Nephron (organoid): ENCODE data around the gene SPACA9.

Experiments used
- H3K27ac Mint-ChIP-seq, 3 experiments: 2 replicates each; pipeline ENCODE4 v1.8.0; 2020; ENCODE audit warnings: mixed read lengths in 3 of 3, mild to moderate bottlenecking in 2 of 3, moderate library complexity in 1 of 3
- H3K27me3 Mint-ChIP-seq: 2 replicates; pipeline ENCODE4 v1.8.0; 2021; ENCODE audit warnings: low read depth, mild to moderate bottlenecking, moderate library complexity, mixed read lengths
- H3K36me3 Mint-ChIP-seq: 2 replicates; pipeline ENCODE4 v1.8.0; 2020; ENCODE audit warnings: low read depth, mixed read lengths
- H3K4me1 Mint-ChIP-seq: 2 replicates; pipeline ENCODE4 v1.8.0; 2020; ENCODE audit warnings: mixed read lengths
- H3K4me3 Mint-ChIP-seq, 3 experiments: 2 replicates each; pipeline ENCODE4 v1.8.0; 2020; ENCODE audit warnings: mild to moderate bottlenecking in 3 of 3, mixed read lengths in 3 of 3, moderate library complexity in 2 of 3
- H3K9me3 Mint-ChIP-seq: 2 replicates; pipeline ENCODE4 v1.8.0; 2020; ENCODE audit warnings: mixed read lengths
- TF ChIP-seq, protein P1 (sequence below), 3 experiments: fragments of 200-600 bp; sonication (generic); IDR thresholded peaks; one replicate each; pipeline ENCODE4 v1.5.0; 2021; ENCODE audit warnings: antibody characterized with exemption in 3 of 3; ENCODE audit not compliant: unreplicated experiment in 3 of 3

Gene SPACA9

GRCh38 chr9:132892400-132892799, 13.7 kb downstream of the SPACA9 start:
- Mint-ChIP-seq H3K27ac (no peak overlapping the region), H3K4me1 (no peaks in the 10 kb centered on the region), H3K27me3 (no peaks in the 10 kb centered on the region), H3K9me3 (no peaks in the 10 kb centered on the region), H3K4me3 (no peak overlapping the region), H3K36me3 (peaks cover 36% of the 10 kb centered on the region)
- TF ChIP-seq, protein P1, sequence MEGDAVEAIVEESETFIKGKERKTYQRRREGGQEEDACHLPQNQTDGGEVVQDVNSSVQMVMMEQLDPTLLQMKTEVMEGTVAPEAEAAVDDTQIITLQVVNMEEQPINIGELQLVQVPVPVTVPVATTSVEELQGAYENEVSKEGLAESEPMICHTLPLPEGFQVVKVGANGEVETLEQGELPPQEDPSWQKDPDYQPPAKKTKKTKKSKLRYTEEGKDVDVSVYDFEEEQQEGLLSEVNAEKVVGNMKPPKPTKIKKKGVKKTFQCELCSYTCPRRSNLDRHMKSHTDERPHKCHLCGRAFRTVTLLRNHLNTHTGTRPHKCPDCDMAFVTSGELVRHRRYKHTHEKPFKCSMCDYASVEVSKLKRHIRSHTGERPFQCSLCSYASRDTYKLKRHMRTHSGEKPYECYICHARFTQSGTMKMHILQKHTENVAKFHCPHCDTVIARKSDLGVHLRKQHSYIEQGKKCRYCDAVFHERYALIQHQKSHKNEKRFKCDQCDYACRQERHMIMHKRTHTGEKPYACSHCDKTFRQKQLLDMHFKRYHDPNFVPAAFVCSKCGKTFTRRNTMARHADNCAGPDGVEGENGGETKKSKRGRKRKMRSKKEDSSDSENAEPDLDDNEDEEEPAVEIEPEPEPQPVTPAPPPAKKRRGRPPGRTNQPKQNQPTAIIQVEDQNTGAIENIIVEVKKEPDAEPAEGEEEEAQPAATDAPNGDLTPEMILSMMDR (IDR thresholded peaks at IDR 0.05; ENCODE audit: unreplicated experiment in 3 of 3), result no peak

- no peaks in the 10 kb centered on the region for H3K27me3 Mint-ChIP-seq
- no peaks in the 10 kb centered on the region for H3K4me1 Mint-ChIP-seq
- peaks cover 53% of the 10 kb centered on the region for H3K36me3 Mint-ChIP-seq
- H3K4me3 Mint-ChIP-seq, result no peak overlapping the region
- H3K27ac Mint-ChIP-seq, result no peak overlapping the region
- TF ChIP-seq, protein P1 (IDR thresholded peaks at IDR 0.05; ENCODE audit: unreplicated experiment in 3 of 3), result no peak
- no peaks in the 10 kb centered on the region for H3K9me3 Mint-ChIP-seq
Measured at GRCh38 chr9:132894346-132894745, 15.6 kb downstream of the SPACA9 start.

DNA sequence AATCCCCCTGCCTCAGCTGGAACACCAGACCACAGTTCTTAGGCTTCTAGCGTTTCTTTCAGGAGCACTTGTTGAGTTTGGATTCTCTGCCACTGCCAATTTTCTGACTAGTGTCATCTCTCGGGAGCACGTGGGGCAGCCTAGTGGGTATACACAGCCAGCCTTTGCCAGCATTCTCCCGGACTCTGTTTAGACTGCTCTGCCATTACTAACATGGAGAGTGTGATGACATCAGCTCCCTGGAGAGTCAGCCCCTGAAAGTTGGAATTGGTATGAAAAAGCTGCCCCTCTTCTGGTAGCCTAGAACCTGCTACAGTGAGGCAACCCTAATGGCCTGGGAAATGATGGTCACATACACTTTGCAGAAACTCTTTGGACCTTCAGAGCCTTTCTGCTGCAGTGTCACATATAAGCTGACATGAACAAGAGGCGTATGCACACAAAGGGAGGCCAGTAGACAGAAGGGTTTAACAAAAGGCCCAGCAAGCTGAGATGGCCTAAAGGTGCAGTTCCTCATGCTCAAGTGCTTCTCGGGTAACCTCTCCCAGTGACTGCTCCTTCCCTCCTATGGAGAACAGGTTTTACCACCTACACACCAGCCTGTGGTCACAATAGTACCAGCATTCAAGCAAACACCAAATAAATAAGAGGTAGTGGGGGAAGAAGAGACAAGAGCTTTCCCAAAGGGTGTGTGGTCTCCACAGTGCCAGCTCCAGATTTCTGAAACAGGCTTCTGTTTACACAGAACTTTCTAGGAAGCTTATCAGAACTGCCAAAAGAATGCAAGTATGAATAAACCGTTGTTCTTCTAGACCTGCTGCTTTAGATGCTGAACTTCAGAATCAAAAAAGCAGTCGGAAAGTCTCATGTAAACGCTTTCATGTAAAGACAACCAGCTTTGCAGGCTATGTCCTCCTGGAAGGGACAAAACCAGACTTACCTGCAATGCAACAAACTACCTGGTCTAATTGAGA, 16.5 kb downstream of the SPACA9 start:
- TF ChIP-seq, protein P1 (IDR thresholded peaks at IDR 0.05; ENCODE audit: unreplicated experiment in 3 of 3), result no peak
- Mint-ChIP-seq H3K27ac (no peak overlapping the region), H3K9me3 (no peaks in the 10 kb centered on the region), H3K4me1 (no peaks in the 10 kb centered on the region), H3K27me3 (no peaks in the 10 kb centered on the region), H3K36me3 (peaks cover 58% of the 10 kb centered on the region), H3K4me3 (no peak overlapping the region)

DNA sequence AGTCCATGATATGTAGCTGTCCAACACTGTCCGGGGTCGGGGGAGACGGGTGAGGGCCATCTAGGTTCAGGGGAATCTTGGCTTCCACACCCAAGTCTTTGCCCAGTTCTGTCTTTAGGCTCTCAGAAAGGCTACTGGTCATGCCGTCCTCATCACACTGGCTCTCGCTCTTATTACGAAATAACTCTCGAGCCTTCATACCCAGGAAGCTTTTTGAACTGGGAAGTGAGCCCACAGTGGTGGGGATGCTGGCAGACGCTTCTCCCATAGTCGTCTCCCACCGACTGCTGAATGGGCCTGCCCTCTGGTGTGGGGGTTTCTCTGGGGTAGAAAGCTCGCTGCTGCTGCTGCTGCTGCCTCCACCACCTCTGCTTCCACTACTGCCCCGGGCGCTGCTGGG, 17.6 kb downstream of the SPACA9 start:
- Mint-ChIP-seq H3K36me3 (peaks cover 69% of the 10 kb centered on the region), H3K27ac (no peak overlapping the region), H3K9me3 (no peaks in the 10 kb centered on the region), H3K4me3 (no peak overlapping the region), H3K4me1 (no peaks in the 10 kb centered on the region), H3K27me3 (no peaks in the 10 kb centered on the region)
- TF ChIP-seq, protein P1 (IDR thresholded peaks at IDR 0.05; ENCODE audit: unreplicated experiment in 3 of 3), result no peak

DNA sequence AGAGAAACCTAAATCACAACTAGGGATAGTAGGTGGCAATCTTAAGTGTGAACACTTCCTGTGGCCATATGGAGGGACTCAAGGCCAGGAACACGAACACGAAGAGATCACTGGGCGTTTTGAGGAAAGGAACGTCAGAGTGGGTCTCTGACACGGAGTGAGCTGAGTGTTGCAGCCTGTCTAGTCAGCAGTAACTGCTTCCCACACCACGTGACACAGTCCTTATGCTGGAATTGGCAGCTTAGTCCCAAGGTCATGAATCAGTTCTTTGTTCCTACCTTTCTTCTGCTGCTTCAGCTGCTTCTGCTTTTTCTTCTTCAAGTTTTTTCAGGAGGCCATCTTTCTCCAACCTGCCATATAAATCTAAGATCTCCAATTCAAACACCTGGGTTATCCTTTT, 18.2 kb downstream of the SPACA9 start:
- Mint-ChIP-seq H3K36me3 (peaks cover 73% of the 10 kb centered on the region), H3K27ac (no peak overlapping the region), H3K4me3 (no peak overlapping the region), H3K27me3 (no peaks in the 10 kb centered on the region), H3K9me3 (no peaks in the 10 kb centered on the region), H3K4me1 (no peaks in the 10 kb centered on the region)
- TF ChIP-seq, protein P1 (IDR thresholded peaks at IDR 0.05; ENCODE audit: unreplicated experiment in 3 of 3), result no peak

- Mint-ChIP-seq H3K27me3 (no peaks in the 10 kb centered on the region), H3K27ac (no peak overlapping the region), H3K4me3 (no peak overlapping the region), H3K36me3 (peaks cover 68% of the 10 kb centered on the region), H3K9me3 (no peaks in the 10 kb centered on the region), H3K4me1 (no peaks in the 10 kb centered on the region)
- TF ChIP-seq, protein P1 (IDR thresholded peaks at IDR 0.05; ENCODE audit: unreplicated experiment in 3 of 3), result no peak
Measured at GRCh38 chr9:132898051-132898450, 19.4 kb downstream of the SPACA9 start.
